GM19193 (cell line): Measurements from ENCODE around the gene VKORC1L1.

Experiments used
- POLR2A ChIP-seq: IDR thresholded peaks from 4 replicates; pipeline ENCODE4 v1.6.1; 2011; ENCODE audit not compliant: insufficient read depth, insufficient read length; ENCODE audit errors: extremely low read depth

The VKORC1L1 gene

DNA sequence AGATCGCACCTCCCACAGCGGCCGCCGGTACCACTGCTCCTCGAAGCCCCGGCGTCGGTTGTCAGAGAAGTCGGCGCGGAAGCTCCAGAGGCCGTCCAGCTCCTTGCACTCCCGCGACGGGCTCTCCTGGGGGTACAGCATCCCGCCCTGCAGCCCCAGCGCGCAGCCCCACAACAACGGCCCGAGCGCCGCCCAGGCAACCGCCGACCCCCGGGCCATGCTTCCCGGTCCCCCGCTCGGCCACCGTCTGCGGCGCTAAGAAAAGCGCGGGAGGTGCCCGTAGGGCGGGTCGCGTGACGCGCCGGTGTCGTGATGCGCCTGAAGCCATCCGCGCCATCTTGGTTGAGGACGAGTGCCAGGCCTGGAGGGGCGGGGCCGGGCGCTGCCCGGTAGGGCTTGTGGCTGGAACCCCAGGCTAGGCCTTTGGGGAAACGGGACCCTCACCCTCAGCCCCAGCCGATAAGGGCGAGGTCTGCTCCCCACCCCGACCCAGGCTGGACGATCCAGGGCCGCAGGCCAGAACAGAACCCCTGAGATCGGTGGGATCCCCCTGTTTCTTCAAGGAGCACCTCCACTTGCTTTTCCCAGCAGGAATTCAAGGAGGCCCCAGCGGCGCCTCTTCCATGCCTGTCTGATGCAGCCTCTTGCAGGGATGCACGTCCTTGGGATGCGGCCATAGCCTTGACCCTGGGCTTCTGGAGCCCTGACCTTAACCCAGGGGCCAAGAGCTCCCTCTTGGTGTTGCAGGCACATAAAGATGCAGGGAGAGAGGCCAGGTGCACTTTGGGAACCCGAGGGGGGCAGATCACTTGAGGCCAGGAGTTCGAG lies 109.3 kb downstream of the VKORC1L1 start, which contains the start of gene GUSB:
GUSB (minus strand) TSS at position 249 of the 828 bp plus-strand sequence; CDS start at position 219, 30 bp downstream.
- peak; percentile 80 for TF ChIP-seq POLR2A

GRCh38 chr7:65983965-65984658 lies 111.2 kb downstream of the VKORC1L1 start:
- TF ChIP-seq POLR2A, result no peak

- no peak for TF ChIP-seq POLR2A
Measured at GRCh38 chr7:65988084-65988483, 115.2 kb downstream of the VKORC1L1 start.

- TF ChIP-seq POLR2A, result no peak
Measured at GRCh38 chr7:65989694-65990080, 116.8 kb downstream of the VKORC1L1 start.

- TF ChIP-seq POLR2A, result no peak
Measured at GRCh38 chr7:65992526-65992925, 119.7 kb downstream of the VKORC1L1 start.

- no peak for TF ChIP-seq POLR2A
Measured at GRCh38 chr7:66007232-66007631, 134.4 kb downstream of the VKORC1L1 start.
